Right lobe of liver (tissue), 6 donors: Measurements from ENCODE around the gene ACACA. TPM values are rescaled to one million over a fixed set of nuclear protein-coding genes. Genes with fewer than 3 reads are reported as not detected.
"Not testable (repeated sequence)": the region's sequence is repeated elsewhere in the genome, so short reads cannot be mapped to it uniquely, and the experiment has no call there.

Experiments used
- ATAC-seq, 4 donors: fragments of 200-7000 bp; cut with Tn5 transposase; one replicate each; pipeline ENCODE4 v1.9.1; 2020; ENCODE audit warnings: mild to moderate bottlenecking in 4 of 4, moderate library complexity in 4 of 4
- DNase-seq, 3 donors: peaks; one replicate each; pipeline ENCODE4 v3.0.0-alpha.2; 2020
- H3K27ac ChIP-seq, 3 donors: fragments of 200-600 bp; one replicate each; pipeline ENCODE4 v1.8.0; 2022
- H3K27me3 ChIP-seq, 2 donors: fragments of 200-600 bp; one replicate each; pipeline ENCODE4 v1.8.0; 2022
- H3K36me3 ChIP-seq, 4 donors: fragments of 200-600 bp; sonication (generic) in 1 of 4; one replicate each; pipeline versions ENCODE4 v1.5.1 to v1.8.0; 2017 to 2022; ENCODE audit warnings: control low read depth in 1 of 4
- H3K4me1 ChIP-seq, 4 donors: fragments of 200-600 bp; sonication (generic) in 1 of 4; one replicate each; pipeline versions ENCODE4 v1.5.1 to v1.8.0; 2017 to 2022; ENCODE audit warnings: control low read depth in 1 of 4
- H3K4me3 ChIP-seq, 3 donors: fragments of 200-600 bp; one replicate each; pipeline ENCODE4 v1.8.0; 2022
- H3K9me3 ChIP-seq, 4 donors: fragments of 200-600 bp; sonication (generic) in 1 of 4; one replicate each; pipeline versions ENCODE4 v1.5.1 to v1.8.0; 2017 to 2022; ENCODE audit warnings: control low read depth in 1 of 4
- POLR2A ChIP-seq: fragments of 450-650 bp; IDR thresholded peaks from one replicate; pipeline ENCODE4 v1.6.1; 2017; ENCODE audit warnings: antibody characterized with exemption, mild to moderate bottlenecking
- WGBS: methylation state at CpG from one replicate; pipeline ENCODE4 v1.1.6; 2018; ENCODE audit warnings: low coverage, low lambda C conversion rate; ENCODE audit not compliant: insufficient coverage; ENCODE audit errors: missing lambda C conversion rate; 5-methylcytosine and 5-hydroxymethylcytosine counted together
- intact Hi-C, 2 donors: fragments of 100-400 bp; cut with DNase I; formaldehyde crosslinking; loops; one replicate each; pipeline versions ENCODE4 v1.11.2 to v1.14.1; 2022
- total RNA-seq, 6 experiments: library from RNA; depleted of rRNA in 2 of 6; stranded (reverse); fragments of >200 nt in 2 of 6; fragmentation: NEBNext Ultra II Directional in 3 of 6; extraction: Animal tissue kit (Norgen Biotek cat#: 25700) in 3 of 6; gene quantifications; one replicate each; pipeline versions ENCODE4 v1.1.0 to v1.2.4, GENCODE V29; 2016 to 2023
- TF ChIP-seq, protein P1 (sequence below), 4 donors: fragments of 200-600 bp in 3 of 4; fragments of 450-650 bp in 1 of 4; IDR thresholded peaks; one replicate each; pipeline versions ENCODE4 v1.5.1 to v1.8.0; 2016 to 2022; ENCODE audit warnings: antibody characterized with exemption in 4 of 4, mild to moderate bottlenecking in 2 of 4
- donor health status: DM: no; HTN: yes; CAD: no.
- donor health status: DM: no; HTN: no; CAD: no.
- donor health status: DM: no; HTN: no; CAD: no.
- donor health status: DM: no; HTN: yes; CAD: no.
- donor health status: DM: no; HTN: yes; CAD: no.

The ACACA gene
- total RNA-seq, 6 experiments from 2014 or later = 14.6 to 56.4 (median 27.1) TPM

DNA sequence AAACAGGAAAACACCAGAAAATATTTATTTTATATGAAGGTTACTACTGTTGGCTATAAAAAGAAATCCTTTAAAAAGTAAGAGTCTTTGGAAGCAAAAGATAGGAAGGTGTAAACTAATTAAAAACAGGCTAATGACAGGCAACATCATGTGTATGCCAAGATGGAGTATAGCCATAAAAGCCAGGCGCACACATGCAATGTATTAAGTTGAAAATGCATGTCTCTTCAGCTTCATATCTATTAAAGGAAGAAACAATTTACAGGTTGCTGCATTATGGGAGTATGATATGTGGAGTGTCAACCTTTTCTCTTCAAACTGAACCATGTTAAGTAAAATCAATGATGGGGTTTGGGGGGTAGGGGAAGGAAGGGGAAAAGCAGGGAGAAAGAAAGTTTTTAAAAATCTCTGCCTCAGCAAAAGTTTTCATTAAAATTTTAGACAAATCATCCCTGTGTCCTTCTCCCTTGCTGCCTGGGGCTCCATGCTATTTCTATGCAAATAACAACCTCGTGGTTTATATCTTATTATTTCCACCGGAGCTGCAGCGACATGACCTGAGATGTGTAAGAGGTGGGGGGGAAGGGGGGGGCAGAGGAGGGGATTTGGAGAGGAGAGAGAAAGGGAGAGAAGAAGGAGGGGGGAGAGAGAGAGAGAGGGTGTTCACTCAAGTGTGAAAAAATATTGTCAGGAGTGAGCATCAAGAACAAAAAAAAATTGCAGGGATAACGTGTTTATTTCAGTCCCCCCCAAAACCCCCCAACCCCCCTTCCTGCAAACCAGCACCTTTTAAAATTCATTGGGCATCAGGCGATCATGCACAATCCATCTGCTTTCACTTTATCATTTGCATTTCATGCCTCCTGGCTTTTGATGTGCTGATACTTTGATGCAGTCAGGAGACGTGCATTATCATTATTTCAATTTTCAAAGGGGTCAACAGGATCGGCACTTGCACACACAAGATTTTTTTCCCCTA lies 260.3 kb downstream of the ACACA start:
- Histone ChIP-seq H3K9me3 (no peaks in the 10 kb centered on the region), H3K4me1 (peaks cover 0 to 14% (median 6%) of the 10 kb centered on the region in 4 donors), H3K27ac (no peak overlapping the region), H3K27me3 (no peaks in the 10 kb centered on the region), H3K36me3 (no peaks in the 10 kb centered on the region), H3K4me3 (peak overlapping the region in 1 of 3 donors; percentile 12)
- no peak for TF ChIP-seq POLR2A
- TF ChIP-seq, protein P1, sequence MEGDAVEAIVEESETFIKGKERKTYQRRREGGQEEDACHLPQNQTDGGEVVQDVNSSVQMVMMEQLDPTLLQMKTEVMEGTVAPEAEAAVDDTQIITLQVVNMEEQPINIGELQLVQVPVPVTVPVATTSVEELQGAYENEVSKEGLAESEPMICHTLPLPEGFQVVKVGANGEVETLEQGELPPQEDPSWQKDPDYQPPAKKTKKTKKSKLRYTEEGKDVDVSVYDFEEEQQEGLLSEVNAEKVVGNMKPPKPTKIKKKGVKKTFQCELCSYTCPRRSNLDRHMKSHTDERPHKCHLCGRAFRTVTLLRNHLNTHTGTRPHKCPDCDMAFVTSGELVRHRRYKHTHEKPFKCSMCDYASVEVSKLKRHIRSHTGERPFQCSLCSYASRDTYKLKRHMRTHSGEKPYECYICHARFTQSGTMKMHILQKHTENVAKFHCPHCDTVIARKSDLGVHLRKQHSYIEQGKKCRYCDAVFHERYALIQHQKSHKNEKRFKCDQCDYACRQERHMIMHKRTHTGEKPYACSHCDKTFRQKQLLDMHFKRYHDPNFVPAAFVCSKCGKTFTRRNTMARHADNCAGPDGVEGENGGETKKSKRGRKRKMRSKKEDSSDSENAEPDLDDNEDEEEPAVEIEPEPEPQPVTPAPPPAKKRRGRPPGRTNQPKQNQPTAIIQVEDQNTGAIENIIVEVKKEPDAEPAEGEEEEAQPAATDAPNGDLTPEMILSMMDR (IDR thresholded peaks at IDR 0.05) = no peak
- DNase-seq (no peak), ATAC-seq (no peak)
- intact Hi-C loops = no loop called here
- 78% methylated on average over 8 of the region's 8 CpGs for WGBS

DNA sequence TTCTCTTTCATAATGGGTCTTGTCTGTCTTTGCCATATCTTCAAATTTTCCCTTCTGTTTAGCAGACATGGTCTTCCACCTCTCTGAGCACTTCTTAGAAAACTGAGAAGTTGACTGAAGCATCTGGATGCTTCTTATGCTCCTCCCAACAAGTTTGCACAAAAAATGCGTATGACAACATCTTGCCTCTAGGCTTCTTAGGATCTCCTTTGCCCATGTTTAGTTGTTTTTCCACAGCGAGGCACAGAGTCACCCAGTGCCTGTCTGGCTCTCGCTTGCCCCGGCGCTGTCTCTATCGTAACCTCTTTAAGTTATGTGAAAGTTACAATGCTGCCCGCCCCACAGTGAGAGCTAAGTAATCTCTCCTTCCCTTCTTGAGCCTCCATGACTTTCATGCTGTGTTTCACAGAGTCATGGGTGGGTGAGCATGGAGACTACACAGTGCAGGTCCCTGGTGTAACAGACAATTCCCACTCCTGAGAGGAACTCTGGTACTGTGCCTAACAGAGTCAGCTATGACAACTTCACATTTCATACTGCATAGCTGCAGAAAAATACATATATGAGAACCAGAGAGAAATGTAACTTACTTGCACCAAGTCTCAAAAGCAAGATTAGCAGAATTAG lies 262.4 kb downstream of the ACACA start:
- Histone ChIP-seq H3K4me3 (no peak overlapping the region), H3K9me3 (no peaks in the 10 kb centered on the region), H3K4me1 (peaks cover 0 to 14% (median 6%) of the 10 kb centered on the region in 4 donors), H3K36me3 (no peaks in the 10 kb centered on the region), H3K27me3 (no peaks in the 10 kb centered on the region), H3K27ac (no peak overlapping the region)
- TF ChIP-seq, protein P1 (IDR thresholded peaks at IDR 0.05) = no peak
- TF ChIP-seq POLR2A = no peak
- ATAC-seq (no peak), DNase-seq (no peak)
- intact Hi-C loops = no loop called here
- WGBS = 95% methylated on average over 7 of the region's 7 CpGs

DNA sequence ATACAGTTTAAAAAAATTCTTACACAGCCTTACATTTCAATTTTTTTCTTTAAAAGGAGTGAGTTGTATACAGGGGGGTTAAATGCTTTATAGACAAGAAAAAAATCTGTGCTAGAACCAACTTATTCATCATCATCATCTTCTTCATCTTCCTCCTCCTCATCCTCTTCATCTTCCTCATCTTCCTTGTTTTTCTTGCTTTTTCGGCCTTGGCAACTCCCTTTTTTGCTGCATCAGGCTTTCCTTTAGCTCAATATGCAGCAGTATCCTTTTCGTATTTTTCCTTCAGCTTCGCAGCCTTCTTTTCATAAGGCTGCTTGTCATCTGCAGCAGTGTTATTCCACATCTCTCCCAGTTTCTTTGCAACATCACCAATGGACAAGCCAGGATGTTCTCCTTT lies 263.1 kb downstream of the ACACA start:
- ATAC-seq, H3K27ac ChIP-seq, DNase-seq, H3K4me3 ChIP-seq, H3K36me3 ChIP-seq, H3K27me3 ChIP-seq, intact Hi-C loops, H3K9me3 ChIP-seq, H3K4me1 ChIP-seq: not testable (repeated sequence)
- 96% methylated on average over 3 of the region's 3 CpGs for WGBS

DNA sequence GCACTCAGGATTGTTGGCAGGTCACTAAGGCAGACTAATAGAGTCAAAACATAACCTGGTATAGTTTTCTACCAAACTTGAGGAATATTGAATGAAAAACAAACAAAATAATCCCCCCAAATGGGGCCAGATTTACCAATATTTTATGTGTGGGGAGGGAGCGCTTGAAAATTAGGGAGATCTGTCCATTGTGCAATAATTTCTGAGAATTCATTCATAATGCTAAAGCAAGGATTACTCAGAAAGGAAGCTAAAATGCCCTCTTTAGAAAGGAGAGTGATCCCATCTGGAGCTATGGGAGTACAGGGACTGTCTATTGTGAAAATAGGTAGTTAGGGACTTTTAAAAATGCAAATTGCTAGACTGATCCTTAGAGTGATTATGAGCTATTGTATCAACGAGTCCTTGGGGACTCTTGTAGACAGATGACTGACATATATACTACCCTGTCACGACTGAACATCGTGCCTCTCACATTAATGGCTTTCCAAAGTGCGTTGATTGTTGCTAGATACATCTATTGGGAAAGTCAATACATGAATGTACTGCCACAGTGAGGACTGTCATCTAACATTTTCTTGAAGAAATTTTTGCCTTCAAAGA lies 264.2 kb downstream of the ACACA start:
- 98% methylated on average over 4 of the region's 5 CpGs for WGBS
- intact Hi-C loops = no loop called here
- no peaks in the 10 kb centered on the region for H3K36me3 ChIP-seq
- ATAC-seq = no peak
- no peaks in the 10 kb centered on the region for H3K4me1 ChIP-seq
- TF ChIP-seq POLR2A = no peak
- TF ChIP-seq, protein P1 (IDR thresholded peaks at IDR 0.05) = no peak
- no peak for DNase-seq
- no peak overlapping the region for H3K27ac ChIP-seq
- no peaks in the 10 kb centered on the region for H3K27me3 ChIP-seq
- H3K9me3 ChIP-seq = no peaks in the 10 kb centered on the region
- no peak overlapping the region for H3K4me3 ChIP-seq
